GM19467 (cell line): ENCODE measurements around the gene SNRPF.
A peak's percentile ranks its signal among the peaks of the same experiment; 100 is the strongest.

ENCODE experiments used
- ATAC-seq: cut with Tn5 transposase; IDR thresholded peaks from one replicate; pipeline ENCODE4 v1.9.1; 2021; ENCODE audit warnings: mild to moderate bottlenecking, moderate library complexity; ENCODE audit not compliant: unreplicated experiment

The SNRPF gene

GRCh38 chr12:95859344-95859816 is 628 bp downstream of the SNRPF start:
- ATAC-seq = peak; percentile 21

GRCh38 chr12:95859947-95860850 is 1.4 kb downstream of the SNRPF start:
- no peak for ATAC-seq

GRCh38 chr12:95862038-95862437 is 3.3 kb downstream of the SNRPF start:
- ATAC-seq = no peak

GRCh38 chr12:95863337-95863736 is 4.6 kb downstream of the SNRPF start:
- no peak for ATAC-seq

- ATAC-seq = no peak
Measured at GRCh38 chr12:95870897-95871296, 12.1 kb downstream of the SNRPF start.

- no peak for ATAC-seq
Measured at GRCh38 chr12:95874452-95874851, 15.7 kb downstream of the SNRPF start.

- no peak for ATAC-seq
Measured at GRCh38 chr12:95877622-95878021, 18.9 kb downstream of the SNRPF start.

GRCh38 chr12:95880895-95881294 is 22.1 kb downstream of the SNRPF start:
- no peak for ATAC-seq

GRCh38 chr12:95881331-95881955 is 22.7 kb downstream of the SNRPF start:
- ATAC-seq = no peak

- ATAC-seq = no peak
Measured at GRCh38 chr12:95882080-95882479, 23.3 kb downstream of the SNRPF start.

GRCh38 chr12:95882873-95883272 is 24.1 kb downstream of the SNRPF start:
- no peak for ATAC-seq

GRCh38 chr12:95884998-95885397 is 26.2 kb downstream of the SNRPF start:
- ATAC-seq = no peak

- ATAC-seq = no peak
Measured at GRCh38 chr12:95887311-95887710, 28.6 kb downstream of the SNRPF start.

- no peak for ATAC-seq
Measured at GRCh38 chr12:95890958-95891357, 32.2 kb downstream of the SNRPF start.

GRCh38 chr12:95896846-95897245 is 38.1 kb downstream of the SNRPF start:
- no peak for ATAC-seq

GRCh38 chr12:95898081-95898480 is 39.3 kb downstream of the SNRPF start:
- ATAC-seq = no peak

- ATAC-seq = no peak
Measured at GRCh38 chr12:95908573-95908972, 49.8 kb downstream of the SNRPF start.

GRCh38 chr12:95909871-95910270 is 51.1 kb downstream of the SNRPF start:
- ATAC-seq = no peak
